Fibroblast of lung (primary cell): Measurements from ENCODE around the gene CGGBP1. TPM values are rescaled to one million over a fixed set of nuclear protein-coding genes. Genes with fewer than 3 reads are reported as not detected.

Experiments used
- DNase-seq, 2 donors: peaks; one replicate each; pipeline versions ENCODE4 v3.0.0 to v3.0.0-alpha.2; 2010; ENCODE audit warnings: low read depth in 2 of 2
- H2AFZ ChIP-seq: 2 replicates; pipeline ENCODE4 v1.5.1; 2012; ENCODE audit warnings: low read length, control low read depth, inconsistent platforms
- H3K27ac ChIP-seq: 2 replicates; pipeline ENCODE4 v1.5.1; 2011; ENCODE audit warnings: low read length, control low read depth; ENCODE audit not compliant: insufficient read depth
- H3K27me3 ChIP-seq: 2 replicates; pipeline ENCODE4 v1.5.1; 2011; ENCODE audit warnings: mild to moderate bottlenecking, low read length; ENCODE audit not compliant: control insufficient read depth, insufficient read depth
- H3K36me3 ChIP-seq: 2 replicates; pipeline ENCODE4 v1.5.1; 2011; ENCODE audit warnings: low read length; ENCODE audit not compliant: control insufficient read depth, insufficient read depth
- H3K4me1 ChIP-seq: 2 replicates; pipeline ENCODE4 v1.5.1; 2011; ENCODE audit warnings: low read length; ENCODE audit not compliant: control insufficient read depth, insufficient read depth; ENCODE audit errors: extremely low read depth
- H3K4me2 ChIP-seq: 2 replicates; pipeline ENCODE4 v1.5.1; 2011; ENCODE audit warnings: low read length, control low read depth; ENCODE audit not compliant: insufficient read depth; ENCODE audit errors: extremely low read depth
- H3K4me3 ChIP-seq, 4 experiments: fragments of 200-600 bp in 1 of 4; sonication (generic) in 1 of 4; replicated peaks in 1 of 4; 2 replicates each; pipeline ENCODE4 v1.5.1; 2011 to 2016; ENCODE audit warnings: low read length in 4 of 4, low read depth in 3 of 4, mild to moderate bottlenecking in 3 of 4, control low read depth in 2 of 4, inconsistent platforms in 1 of 4, mixed read lengths in 1 of 4; ENCODE audit not compliant: insufficient read depth in 1 of 4; ENCODE audit errors: control extremely low read depth in 1 of 4
- H3K79me2 ChIP-seq: 2 replicates; pipeline ENCODE4 v1.5.1; 2012; ENCODE audit warnings: mild to moderate bottlenecking, low read length, inconsistent platforms; ENCODE audit not compliant: control insufficient read depth, insufficient read depth
- H3K9ac ChIP-seq: 2 replicates; pipeline ENCODE4 v1.5.1; 2011; ENCODE audit warnings: mild to moderate bottlenecking, low read length, control low read depth; ENCODE audit not compliant: insufficient read depth
- H3K9me3 ChIP-seq: 2 replicates; pipeline ENCODE4 v1.5.1; 2012; ENCODE audit warnings: low read depth, low read length; ENCODE audit not compliant: control insufficient read depth, insufficient read depth
- H4K20me1 ChIP-seq: 2 replicates; pipeline ENCODE4 v1.5.1; 2011; ENCODE audit warnings: low read length; ENCODE audit not compliant: control insufficient read depth, insufficient read depth; ENCODE audit errors: extremely low read depth
- CTCF ChIP-seq, 2 donors: IDR thresholded peaks in 1 of 2; conservative IDR thresholded peaks in 1 of 2; 1 replicate in 1 of 2; 2 replicates in 1 of 2; pipeline ENCODE4 v1.5.1; 2011 to 2012; ENCODE audit warnings: low read length in 2 of 2, control low read depth in 1 of 2, inconsistent platforms in 1 of 2, low read depth in 1 of 2, mild to moderate bottlenecking in 1 of 2
- EZH2 ChIP-seq: IDR thresholded peaks from 2 replicates; pipeline ENCODE4 v1.5.1; 2012; ENCODE audit warnings: low read length, control low read depth, mild to moderate bottlenecking; ENCODE audit errors: missing control alignments
- polyA plus RNA-seq, 2 donors: library from polyadenylated mRNA; depleted of rRNA in 1 of 2; stranded (reverse) in 1 of 2; unstranded in 1 of 2; fragments of >200 nt; gene quantifications; 2 replicates each; pipeline ENCODE4 v1.2.1, GENCODE V29; 2011 to 2012; ENCODE audit warnings: missing spikeins in 1 of 2
- total RNA-seq: library from RNA; depleted of rRNA; stranded (reverse); fragments of >200 nt; gene quantifications from 2 replicates; pipeline ENCODE4 v1.2.1, GENCODE V29; 2014

Gene CGGBP1
- total and polyA plus RNA-seq, 2 donors (not counting 1 experiment from before 2014, with no cell fraction given), result 70.8 to 71.0 TPM

- Histone ChIP-seq H3K36me3 (no peaks in the 10 kb centered on the region), H3K4me1 (no peaks in the 10 kb centered on the region), H2AFZ (peak overlapping the region; percentile 61), H3K9ac (no peak overlapping the region), H3K4me2 (peak overlapping the region; percentile 70), H4K20me1 (no peaks in the 10 kb centered on the region), H3K9me3 (no peaks in the 10 kb centered on the region), H3K4me3 (peak overlapping the region in 1 of 4 experiments; percentile 13), H3K27me3 (no peaks in the 10 kb centered on the region), H3K79me2 (no peaks in the 10 kb centered on the region), H3K27ac (no peak overlapping the region)
- DNase-seq, result peak in 1 of 2 donors; percentile 11
- TF ChIP-seq EZH2 (no peak), CTCF (conservative IDR thresholded peaks at IDR 0.05 in 1 of 2, IDR thresholded peaks at IDR 0.05 in 1 of 2; ENCODE audit: low read depth in 1 of 2, low read length in 2 of 2) (no peak)
These were observed 28.6 kb downstream of the CGGBP1 start for GRCh38 chr3:88030210-88030609.

- DNase-seq, result no peak
- Histone ChIP-seq H3K4me1 (no peaks in the 10 kb centered on the region), H3K4me2 (no peak overlapping the region), H3K36me3 (no peaks in the 10 kb centered on the region), H3K27ac (no peak overlapping the region), H3K9me3 (no peaks in the 10 kb centered on the region), H3K79me2 (no peaks in the 10 kb centered on the region), H3K9ac (no peak overlapping the region), H2AFZ (no peak overlapping the region), H3K4me3 (no peak overlapping the region), H3K27me3 (no peaks in the 10 kb centered on the region), H4K20me1 (no peaks in the 10 kb centered on the region)
- TF ChIP-seq CTCF (conservative IDR thresholded peaks at IDR 0.05 in 1 of 2, IDR thresholded peaks at IDR 0.05 in 1 of 2; ENCODE audit: low read depth in 1 of 2, low read length in 2 of 2), result no peak
- no peak for TF ChIP-seq EZH2
These were observed 29.9 kb downstream of the CGGBP1 start for GRCh38 chr3:88028876-88029275.

GRCh38 chr3:88025001-88025552, 33.7 kb downstream of the CGGBP1 start:
- Histone ChIP-seq H3K4me1 (no peaks in the 10 kb centered on the region), H2AFZ (no peak overlapping the region), H4K20me1 (no peaks in the 10 kb centered on the region), H3K4me3 (no peak overlapping the region), H3K79me2 (no peaks in the 10 kb centered on the region), H3K36me3 (no peaks in the 10 kb centered on the region), H3K27me3 (no peaks in the 10 kb centered on the region), H3K4me2 (no peak overlapping the region), H3K9me3 (no peaks in the 10 kb centered on the region), H3K27ac (no peak overlapping the region), H3K9ac (no peak overlapping the region)
- no peak for DNase-seq
- no peak for TF ChIP-seq EZH2
- no peak for TF ChIP-seq CTCF (conservative IDR thresholded peaks at IDR 0.05 in 1 of 2, IDR thresholded peaks at IDR 0.05 in 1 of 2; ENCODE audit: low read depth in 1 of 2, low read length in 2 of 2)
